ENCODE measurements around the gene ELFN2.
"Not testable (repeated sequence)": the region's sequence is repeated elsewhere in the genome, so short reads cannot be mapped to it uniquely, and the experiment has no call there.

ELFN2 gene

GRCh38 chr22:37409459-37410050 lies 17.7 kb downstream of the ELFN2 start:
- no peak for DNase-seq

GRCh38 chr22:37409031-37409430 lies 18.2 kb downstream of the ELFN2 start:
- no peak for DNase-seq

- no peak for DNase-seq
Observed at GRCh38 chr22:37407856-37408255, 19.4 kb downstream of the ELFN2 start.

DNA sequence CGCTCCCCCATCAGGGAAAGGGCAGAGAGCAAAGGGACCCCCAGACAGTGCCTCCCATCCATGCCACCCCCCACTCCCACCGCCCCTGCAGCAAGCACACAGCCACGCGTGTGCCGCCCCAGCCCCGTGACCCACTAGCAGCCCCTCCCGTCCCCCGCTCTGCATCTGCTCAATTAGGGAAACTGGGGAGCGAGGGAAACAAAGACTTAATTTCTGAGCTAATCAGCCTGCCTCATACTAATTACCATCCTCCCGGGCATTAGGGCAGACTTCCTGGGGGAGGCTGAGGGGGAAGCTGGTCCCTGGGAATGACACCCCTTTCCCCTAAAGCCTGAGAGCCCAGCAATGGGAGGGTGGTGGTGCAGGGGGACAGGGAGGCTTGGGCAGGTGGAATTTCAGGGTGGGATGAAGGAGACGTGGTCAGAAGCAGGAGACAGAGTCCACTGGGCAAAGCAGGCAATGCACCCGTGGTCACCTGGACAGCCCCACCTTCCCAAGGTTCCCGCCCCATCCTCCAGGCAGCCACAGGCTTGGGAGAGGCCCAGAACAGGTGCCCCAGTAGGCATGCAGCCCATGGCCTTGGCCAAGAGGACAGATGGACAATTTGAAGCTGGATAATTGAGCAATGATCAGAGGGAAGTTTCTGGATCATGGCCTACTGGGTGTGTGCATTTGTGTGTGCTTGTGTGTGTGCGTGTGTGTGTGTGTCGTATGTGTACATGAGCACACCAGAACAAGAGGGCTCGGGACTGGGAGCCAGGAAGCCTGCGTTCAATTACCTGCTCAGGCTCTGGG lies 20.6 kb downstream of the ELFN2 start:
- DNase-seq = no peak

DNA sequence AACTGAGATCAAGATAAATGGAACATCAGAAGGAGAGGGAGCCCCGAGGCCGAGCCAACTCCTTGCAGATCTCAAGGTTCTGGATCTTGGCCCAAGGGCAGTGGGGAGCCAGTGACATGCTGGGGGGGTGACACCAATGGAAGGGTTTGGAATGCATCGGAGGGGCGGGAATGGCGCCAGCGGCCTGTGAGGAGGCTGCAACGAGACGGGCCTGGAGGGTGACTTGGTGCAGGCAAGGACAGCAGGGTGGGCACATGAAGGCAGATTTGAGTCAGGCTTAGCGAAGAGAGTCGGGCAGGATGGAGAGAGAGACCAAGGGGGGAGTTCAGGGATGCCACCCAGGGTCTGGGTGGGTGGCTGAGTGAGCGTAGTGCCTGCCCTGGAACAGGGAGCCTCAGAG lies 23.2 kb downstream of the ELFN2 start:
- no peak for DNase-seq

GRCh38 chr22:37403267-37403960 lies 23.9 kb downstream of the ELFN2 start:
- no peak for DNase-seq

DNA sequence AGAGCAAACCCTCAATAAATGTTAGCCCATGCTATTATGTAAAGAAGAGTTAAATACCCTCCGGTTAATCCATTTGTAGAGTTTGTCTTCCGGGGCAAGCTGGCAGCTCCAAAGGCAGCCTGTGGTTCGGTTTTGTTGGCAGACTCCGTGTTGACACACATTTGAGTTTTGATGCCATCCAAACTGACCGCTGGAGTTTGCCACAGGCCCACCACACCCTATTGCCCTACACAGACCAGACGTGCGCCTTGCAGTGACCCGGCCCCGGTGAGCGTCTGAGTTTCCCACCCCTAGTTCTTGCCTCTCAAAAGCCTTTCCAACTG lies 25.1 kb downstream of the ELFN2 start:
- DNase-seq = no peak

- DNase-seq = no peak
Observed at GRCh38 chr22:37401401-37402183, 25.7 kb downstream of the ELFN2 start.

DNA sequence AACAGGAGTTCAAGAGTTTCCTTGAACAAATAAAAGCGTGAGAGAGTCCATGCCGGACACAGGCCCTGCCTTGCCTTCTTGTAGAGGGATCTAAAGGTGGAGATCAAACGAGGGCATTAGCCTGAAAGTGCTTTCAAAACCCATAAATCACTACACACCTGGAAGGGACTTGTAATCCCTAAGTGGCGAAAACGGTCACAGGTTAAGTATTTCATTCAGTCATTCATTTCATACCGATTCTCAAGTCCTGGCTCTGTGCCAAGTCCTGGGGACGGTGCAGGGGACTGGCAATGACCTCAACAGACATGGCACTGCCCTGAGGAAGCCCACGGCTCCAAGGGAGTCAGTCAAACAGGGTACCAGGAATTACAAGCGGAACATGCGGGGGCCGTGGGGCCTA lies 26.6 kb downstream of the ELFN2 start:
- no peak for DNase-seq

GRCh38 chr22:37399457-37399856 lies 27.8 kb downstream of the ELFN2 start:
- not testable (repeated sequence) for DNase-seq

GRCh38 chr22:37397226-37397625 lies 30.1 kb downstream of the ELFN2 start:
- DNase-seq = no peak

- no peak for DNase-seq
Observed at GRCh38 chr22:37396488-37397084, 30.7 kb downstream of the ELFN2 start.

DNA sequence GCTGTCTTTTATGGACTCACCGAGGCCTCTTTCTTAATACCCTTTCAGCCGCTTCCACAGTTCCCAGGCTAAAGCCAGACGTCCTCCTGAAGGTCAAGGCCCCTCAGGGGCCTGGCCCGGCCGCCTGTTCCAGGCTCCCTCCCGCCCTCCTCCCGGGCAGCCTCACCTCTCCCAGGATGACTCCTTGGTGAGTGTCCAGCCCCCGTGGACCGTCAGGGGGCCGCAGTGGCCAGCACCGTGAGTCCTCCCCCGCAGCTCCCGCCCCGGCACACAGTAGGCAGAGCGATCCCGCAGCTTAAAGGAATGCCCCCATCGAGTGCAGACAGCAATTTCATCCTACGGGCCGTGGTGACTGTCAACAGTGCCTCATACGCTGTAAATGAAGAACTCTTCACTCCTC lies 32.9 kb downstream of the ELFN2 start:
- DNase-seq = no peak

GRCh38 chr22:37393746-37394145 lies 33.5 kb downstream of the ELFN2 start:
- DNase-seq = peak; percentile 34

- DNase-seq = no peak
Observed at GRCh38 chr22:37392721-37393328, 34.5 kb downstream of the ELFN2 start.

GRCh38 chr22:37391702-37392101 lies 35.6 kb downstream of the ELFN2 start:
- DNase-seq = no peak

DNA sequence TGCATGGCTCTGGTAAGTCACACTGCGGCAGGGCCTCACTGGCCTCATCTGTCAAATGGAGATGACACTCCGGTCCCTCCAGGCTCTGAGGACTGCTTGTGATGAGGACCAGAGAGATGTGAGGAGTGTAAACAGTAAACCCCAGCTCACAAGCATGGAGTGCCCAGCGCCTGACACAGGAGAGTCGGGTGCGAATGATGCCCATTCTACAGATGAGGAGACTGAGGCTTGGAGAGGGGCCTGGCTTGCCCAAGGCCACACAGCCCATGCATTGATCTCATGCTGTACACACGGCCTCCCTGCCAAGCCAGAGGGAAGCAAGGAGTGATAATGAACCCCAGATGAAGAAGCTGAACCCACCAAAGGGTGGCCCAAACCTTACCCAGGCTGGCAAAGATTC lies 37.2 kb downstream of the ELFN2 start:
- no peak for DNase-seq

DNA sequence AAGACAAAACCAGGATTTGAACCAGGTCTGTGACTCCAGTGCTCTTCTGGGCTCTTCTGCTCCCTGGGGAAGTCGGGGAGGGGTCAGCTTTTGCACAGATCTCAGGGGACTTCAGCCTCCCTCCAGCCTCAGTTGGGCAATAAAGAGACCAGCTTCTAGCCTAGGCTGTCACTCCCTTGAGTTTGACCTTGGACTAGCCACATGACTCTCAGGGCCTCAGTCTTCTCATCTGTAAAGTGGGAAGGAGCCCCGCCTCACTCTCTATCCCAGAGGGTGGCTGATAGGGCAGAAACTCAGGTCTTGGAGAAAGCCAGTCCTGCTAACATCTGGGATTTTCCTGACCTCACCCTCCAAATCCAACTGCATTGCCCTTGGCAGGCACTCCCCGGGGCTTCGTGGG lies 38.7 kb downstream of the ELFN2 start:
- no peak for DNase-seq

- DNase-seq = no peak
Observed at GRCh38 chr22:37387793-37388192, 39.5 kb downstream of the ELFN2 start.

- no peak for DNase-seq
Observed at GRCh38 chr22:37386441-37386840, 40.8 kb downstream of the ELFN2 start.

- no peak for DNase-seq
Observed at GRCh38 chr22:37384691-37385090, 42.6 kb downstream of the ELFN2 start.

GRCh38 chr22:37383341-37383740 lies 43.9 kb downstream of the ELFN2 start:
- DNase-seq = peak; percentile 81

GRCh38 chr22:37381489-37381888 lies 45.8 kb downstream of the ELFN2 start:
- DNase-seq = no peak

Data from NCI-H1694 (cell line).